Naive thymus-derived CD8-positive, alpha-beta T cell (primary cell): ENCODE results near the gene PPP3CA. TPM values are rescaled to one million over a fixed set of nuclear protein-coding genes. Genes with fewer than 3 reads are reported as not detected.
"Not testable (repeated sequence)": the region's sequence is repeated elsewhere in the genome, so short reads cannot be mapped to it uniquely, and the experiment has no call there.

Source experiments
- ATAC-seq, 2 donors: fragments of 150-1000 bp; cut with Tn5 transposase in 1 of 2; sonication (Bioruptor Pico), chemical (Tn5 transposase) in 1 of 2; 1 replicate in 1 of 2; 2 replicates in 1 of 2; pipeline ENCODE4 v1.10.0; 2021; ENCODE audit warnings: mild to moderate bottlenecking in 2 of 2, moderate library complexity in 2 of 2
- POLR2A ChIA-PET: fragments of 350-600 bp; sonication (Branson Sonifier 250); formaldehyde crosslinking; loops from one replicate; lab custom pipeline; 2021; ENCODE audit warnings: antibody characterized with exemption; lab: Charles Lee
- DNase-seq, 10 donors: peaks; one replicate each; pipeline versions ENCODE4 v3.0.0 to v3.0.0-alpha.2; 2020 to 2022
- H3K27ac Mint-ChIP-seq, 10 donors: one replicate each; pipeline ENCODE4 v1.8.0; 2020 to 2022; ENCODE audit warnings: mild to moderate bottlenecking in 10 of 10, mixed read lengths in 10 of 10, moderate library complexity in 4 of 10, inconsistent platforms in 1 of 10
- H3K27me3 Mint-ChIP-seq, 5 donors: one replicate each; pipeline ENCODE4 v1.8.0; 2021 to 2022; ENCODE audit warnings: mixed read lengths in 5 of 5
- H3K36me3 Mint-ChIP-seq, 3 donors: one replicate each; pipeline ENCODE4 v1.8.0; 2020 to 2022; ENCODE audit warnings: mixed read lengths in 3 of 3, mild to moderate bottlenecking in 2 of 3, inconsistent platforms in 1 of 3
- H3K4me1 Mint-ChIP-seq, 4 donors: one replicate each; pipeline ENCODE4 v1.8.0; 2021 to 2022; ENCODE audit warnings: mixed read lengths in 4 of 4
- H3K4me3 Mint-ChIP-seq, 10 donors: one replicate each; pipeline ENCODE4 v1.8.0; 2020 to 2022; ENCODE audit warnings: mild to moderate bottlenecking in 10 of 10, mixed read lengths in 10 of 10, moderate library complexity in 6 of 10, inconsistent platforms in 1 of 10
- H3K9me3 Mint-ChIP-seq, 9 donors: one replicate each; pipeline ENCODE4 v1.8.0; 2020 to 2022; ENCODE audit warnings: mixed read lengths in 9 of 9, mild to moderate bottlenecking in 3 of 9, inconsistent platforms in 1 of 9, moderate library complexity in 1 of 9
- polyA plus RNA-seq, 3 donors: library from polyadenylated mRNA; unstranded; fragments of 300-500 nt; fragmentation: Illumina TruSeq; gene quantifications; one replicate each; pipeline ENCODE4 v1.2.3, GENCODE V29; 2021
- total RNA-seq, 8 experiments: library from RNA in 2 of 8; stranded (reverse) in 2 of 8; gene quantifications; one replicate each; pipeline ENCODE4 v1.2.3 and lab custom pipeline; 2021 to 2026

PPP3CA gene
- total and polyA plus RNA-seq, 5 experiments from 2014 or later, result 2.8 to 23.7 (median 7.4) TPM

DNA sequence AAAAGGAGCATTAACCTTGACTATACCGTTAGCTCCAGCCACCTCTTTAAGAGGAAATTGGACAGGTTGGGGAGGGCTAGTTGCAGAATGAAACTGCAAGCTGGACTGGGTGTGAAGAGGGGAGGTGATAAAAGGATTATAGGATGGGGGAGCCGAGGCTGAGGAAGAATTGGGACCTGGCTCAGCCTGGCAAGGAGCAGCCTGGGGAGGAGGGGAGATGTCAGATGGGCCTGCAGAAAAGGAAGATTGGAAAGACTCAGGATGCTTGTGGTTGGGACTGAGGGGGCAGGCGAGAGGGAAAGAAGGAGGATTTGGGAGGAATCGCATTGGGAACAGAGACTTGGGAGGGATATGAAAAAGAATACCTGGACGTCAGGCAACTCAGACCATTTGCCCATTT, 351.7 kb downstream of the PPP3CA start:
- H3K4me3 Mint-ChIP-seq, result no peak overlapping the region
- H3K27ac Mint-ChIP-seq, result no peak overlapping the region
- peaks cover 0 to 1% (median 0%) of the 10 kb centered on the region in 4 donors for H3K4me1 Mint-ChIP-seq
- H3K27me3 Mint-ChIP-seq, result no peaks in the 10 kb centered on the region
- no peaks in the 10 kb centered on the region for H3K36me3 Mint-ChIP-seq
- DNase-seq (no peak), ATAC-seq (no peak)
- peaks cover 0 to under 1% (median 0%) of the 10 kb centered on the region in 9 donors for H3K9me3 Mint-ChIP-seq
- POLR2A ChIA-PET, result no interaction called here

DNA sequence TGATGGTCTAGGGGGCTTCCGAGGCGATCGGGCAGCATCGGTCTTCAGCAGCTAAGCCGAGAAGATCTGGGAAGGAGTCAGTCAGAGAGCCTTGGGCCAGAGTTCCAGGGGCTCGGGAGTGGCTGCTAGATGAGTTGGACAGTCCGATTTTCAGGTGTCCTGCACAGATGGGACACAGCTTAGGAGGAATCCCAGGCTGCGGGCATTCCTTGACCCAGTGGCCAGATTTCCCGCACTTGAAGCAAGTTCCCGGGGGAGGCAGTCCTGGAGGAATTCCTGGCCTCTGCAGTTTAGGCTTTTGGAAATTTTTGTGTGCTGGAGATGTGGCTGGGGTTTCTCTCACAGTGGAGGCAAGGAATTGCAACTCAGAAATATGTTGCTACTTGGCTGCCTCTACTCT, 352.3 kb downstream of the PPP3CA start:
- H3K27ac Mint-ChIP-seq, H3K4me1 Mint-ChIP-seq, H3K4me3 Mint-ChIP-seq, H3K36me3 Mint-ChIP-seq, DNase-seq, POLR2A ChIA-PET, H3K9me3 Mint-ChIP-seq, ATAC-seq, H3K27me3 Mint-ChIP-seq: not testable (repeated sequence)

DNA sequence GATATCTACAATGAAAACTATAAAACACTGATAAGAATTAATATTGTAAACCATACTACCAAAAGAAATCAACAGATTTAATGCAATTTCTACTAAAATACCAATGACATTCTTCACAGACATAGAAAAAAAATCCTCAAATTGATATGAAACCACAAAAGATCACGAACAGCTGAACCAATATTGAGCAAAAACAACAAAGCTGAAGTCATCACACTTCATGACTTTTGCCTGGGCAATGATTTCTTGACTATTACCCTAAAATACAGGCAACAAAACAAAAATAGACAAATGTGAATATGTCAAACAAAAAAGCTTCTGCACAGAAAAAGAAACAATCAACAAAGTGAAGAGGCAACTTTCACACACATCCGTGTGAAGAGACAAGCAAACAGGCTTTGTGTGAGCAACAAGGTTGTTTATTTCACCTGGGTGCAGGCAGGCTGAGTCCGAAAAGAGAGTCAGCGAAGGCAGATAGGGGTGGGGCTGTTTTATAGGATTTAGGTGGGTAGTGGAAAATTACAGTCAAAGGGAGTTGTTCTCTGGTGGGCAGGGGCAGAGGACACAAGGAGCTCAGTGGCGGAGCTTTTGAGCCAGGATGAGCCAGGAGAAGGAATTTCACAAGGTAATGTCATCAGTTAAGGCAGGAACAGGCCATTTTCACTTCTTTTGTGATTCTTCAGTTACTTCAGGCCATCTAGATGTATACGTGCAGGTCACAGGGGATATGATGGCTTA, 355.8 kb downstream of the PPP3CA start:
- H3K36me3 Mint-ChIP-seq, H3K27ac Mint-ChIP-seq, ATAC-seq, H3K9me3 Mint-ChIP-seq, H3K4me1 Mint-ChIP-seq, H3K4me3 Mint-ChIP-seq, POLR2A ChIA-PET, DNase-seq, H3K27me3 Mint-ChIP-seq: not testable (repeated sequence)

DNA sequence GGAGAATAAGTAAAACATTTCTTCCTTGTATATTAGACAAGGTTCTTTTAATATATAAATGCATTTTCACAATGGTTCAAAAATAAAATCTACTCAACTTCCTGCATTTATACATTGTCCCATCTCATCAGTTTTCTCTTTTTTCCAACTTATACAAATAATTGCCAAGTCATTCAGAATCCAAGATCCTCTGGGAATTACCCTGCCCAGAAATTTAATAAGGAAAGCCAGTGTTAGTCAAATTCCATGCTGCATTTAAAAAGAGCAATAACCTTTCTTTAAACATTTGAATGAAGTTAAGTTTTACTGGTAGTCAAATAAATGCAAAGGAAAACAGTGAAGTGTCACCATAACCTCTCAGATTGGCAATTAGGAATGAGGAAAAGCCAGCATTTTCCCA, 357.9 kb downstream of the PPP3CA start:
- Mint-ChIP-seq H3K36me3 (no peaks in the 10 kb centered on the region), H3K4me1 (peaks cover 0 to 2% (median 0%) of the 10 kb centered on the region in 4 donors), H3K27ac (no peak overlapping the region), H3K4me3 (no peak overlapping the region), H3K27me3 (peaks cover 0 to 6% (median 0%) of the 10 kb centered on the region in 5 donors), H3K9me3 (no peaks in the 10 kb centered on the region)
- DNase-seq (no peak), ATAC-seq (no peak)
- POLR2A ChIA-PET, result no interaction called here

DNA sequence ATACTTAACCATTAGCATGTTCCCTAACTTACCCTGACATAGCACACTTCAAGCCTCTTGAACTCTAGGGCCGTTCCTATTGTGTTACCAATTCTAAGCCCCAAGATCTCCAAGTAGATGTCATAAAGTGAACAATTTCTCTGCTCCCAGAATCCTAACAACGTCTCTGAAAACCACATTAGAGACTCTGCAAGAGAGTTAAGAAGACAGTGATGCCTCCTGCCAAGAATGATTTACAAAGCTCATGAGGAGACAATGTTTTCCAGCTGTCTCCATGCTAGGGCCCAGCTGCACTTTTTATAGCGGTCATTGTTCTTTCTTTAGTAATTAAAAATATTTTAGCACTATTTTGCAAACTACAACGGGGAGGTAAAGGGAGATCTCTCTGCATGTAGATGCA, 358.4 kb downstream of the PPP3CA start:
- ATAC-seq (no peak), DNase-seq (no peak)
- Mint-ChIP-seq H3K9me3 (no peaks in the 10 kb centered on the region), H3K36me3 (no peaks in the 10 kb centered on the region), H3K27ac (no peak overlapping the region), H3K4me1 (peaks cover 0 to 2% (median 0%) of the 10 kb centered on the region in 4 donors), H3K27me3 (peaks cover 0 to 6% (median 0%) of the 10 kb centered on the region in 5 donors), H3K4me3 (no peak overlapping the region)
- POLR2A ChIA-PET, result no interaction called here

DNA sequence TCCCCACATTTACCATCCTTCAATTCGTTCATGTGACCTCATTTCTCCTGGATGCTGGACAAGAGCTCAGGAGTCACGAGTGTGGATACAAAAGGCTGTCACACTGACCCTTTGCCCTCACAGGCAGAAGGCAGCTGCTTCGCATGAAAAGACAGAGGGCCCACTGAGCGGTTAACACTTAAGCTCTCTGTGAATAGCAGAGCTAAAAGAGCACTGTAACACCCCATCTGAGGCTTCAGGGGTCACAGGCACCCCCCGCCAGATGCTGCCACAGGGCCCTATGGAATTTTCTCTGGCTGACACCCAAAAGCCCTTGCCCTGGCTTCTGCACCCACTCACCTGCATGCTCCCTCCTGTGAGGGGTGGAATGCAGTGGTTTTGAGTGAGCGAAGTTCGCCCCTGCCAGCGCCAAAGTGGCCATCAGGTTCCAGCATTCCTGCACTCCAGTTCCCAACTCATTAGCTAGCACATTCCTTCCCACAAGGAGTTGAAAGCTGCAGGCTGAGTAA, 360.9 kb downstream of the PPP3CA start:
- POLR2A ChIA-PET, result no interaction called here
- no peaks in the 10 kb centered on the region for H3K36me3 Mint-ChIP-seq
- no peak overlapping the region for H3K27ac Mint-ChIP-seq
- no peaks in the 10 kb centered on the region for H3K9me3 Mint-ChIP-seq
- peaks cover 0 to 6% (median 0%) of the 10 kb centered on the region in 5 donors for H3K27me3 Mint-ChIP-seq
- DNase-seq (no peak), ATAC-seq (no peak)
- H3K4me1 Mint-ChIP-seq, result peaks cover 0 to 4% (median under 1%) of the 10 kb centered on the region in 4 donors
- H3K4me3 Mint-ChIP-seq, result no peak overlapping the region

DNA sequence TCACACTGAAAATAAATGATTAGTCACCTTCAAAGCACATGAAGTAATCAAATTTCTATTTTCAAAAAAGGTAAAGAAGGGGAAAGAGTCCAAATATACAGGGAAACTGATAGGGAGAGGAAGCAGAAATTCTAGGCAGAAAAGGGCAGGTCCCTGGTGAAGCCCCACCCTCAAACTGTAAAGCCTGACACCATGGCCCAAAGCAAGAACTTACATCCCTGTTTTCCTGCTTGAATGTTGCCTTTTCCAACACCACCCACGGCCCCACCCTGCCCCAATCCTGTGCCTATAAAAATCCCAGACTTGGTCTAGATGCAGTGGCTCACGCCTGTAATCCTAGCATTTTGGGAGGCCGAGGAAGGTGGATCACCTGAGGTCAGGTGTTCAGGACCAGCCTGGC, 361.8 kb downstream of the PPP3CA start:
- Mint-ChIP-seq H3K9me3 (no peaks in the 10 kb centered on the region), H3K27ac (no peak overlapping the region), H3K4me3 (no peak overlapping the region), H3K36me3 (no peaks in the 10 kb centered on the region), H3K4me1 (peaks cover 0 to 4% (median under 1%) of the 10 kb centered on the region in 4 donors), H3K27me3 (peaks cover 0 to 6% (median 0%) of the 10 kb centered on the region in 5 donors)
- no peak for ATAC-seq
- DNase-seq, result no peak
- POLR2A ChIA-PET, result no interaction called here

DNA sequence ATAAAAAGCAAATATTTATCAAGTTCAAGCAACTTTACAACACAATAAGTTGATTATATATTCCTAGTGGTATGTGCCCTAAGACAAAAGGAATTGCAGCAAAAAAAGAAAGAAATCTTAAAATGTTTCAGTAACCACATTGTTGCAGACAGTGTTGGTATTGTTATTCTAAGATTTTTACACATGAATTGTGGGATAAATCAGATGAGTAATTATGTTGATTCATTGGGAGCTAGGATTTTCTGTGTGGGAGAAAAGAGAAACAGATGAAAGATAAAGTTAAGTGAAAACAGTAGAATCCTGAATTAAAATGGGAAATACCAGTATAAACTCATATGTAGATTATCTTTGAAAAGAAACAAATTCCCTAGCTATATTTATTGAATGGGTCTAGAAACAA, 362.4 kb downstream of the PPP3CA start:
- ATAC-seq (no peak), DNase-seq (no peak)
- no peak overlapping the region for H3K27ac Mint-ChIP-seq
- peaks cover 0 to 4% (median under 1%) of the 10 kb centered on the region in 4 donors for H3K4me1 Mint-ChIP-seq
- H3K27me3 Mint-ChIP-seq, result peaks cover 0 to 6% (median 0%) of the 10 kb centered on the region in 5 donors
- POLR2A ChIA-PET, result no interaction called here
- no peak overlapping the region for H3K4me3 Mint-ChIP-seq
- H3K9me3 Mint-ChIP-seq, result no peaks in the 10 kb centered on the region
- no peaks in the 10 kb centered on the region for H3K36me3 Mint-ChIP-seq

DNA sequence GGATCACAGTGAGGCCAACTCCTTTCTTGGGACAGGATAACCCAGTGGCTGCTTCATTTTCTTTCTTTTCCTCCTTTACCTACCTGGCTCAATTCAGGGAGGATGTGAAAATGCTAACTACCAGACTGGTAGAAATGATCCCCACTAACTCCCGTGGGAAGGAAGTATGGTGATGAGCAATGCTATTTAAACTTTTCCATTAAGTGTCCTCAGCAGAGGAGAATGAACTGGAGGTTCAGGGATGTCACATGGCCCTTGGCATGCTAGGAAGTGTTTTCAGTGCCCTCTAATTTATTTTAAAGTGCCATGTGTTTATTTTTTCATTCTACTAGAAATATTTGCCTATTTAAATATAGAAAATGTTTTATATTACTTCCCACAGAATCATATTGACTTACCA, 363.9 kb downstream of the PPP3CA start:
- DNase-seq (no peak), ATAC-seq (no peak)
- H3K36me3 Mint-ChIP-seq, result no peaks in the 10 kb centered on the region
- no peak overlapping the region for H3K27ac Mint-ChIP-seq
- no peaks in the 10 kb centered on the region for H3K9me3 Mint-ChIP-seq
- peaks cover 0 to 4% (median 0%) of the 10 kb centered on the region in 4 donors for H3K4me1 Mint-ChIP-seq
- no peak overlapping the region for H3K4me3 Mint-ChIP-seq
- POLR2A ChIA-PET, result no interaction called here
- peaks cover 0 to 6% (median 2%) of the 10 kb centered on the region in 5 donors for H3K27me3 Mint-ChIP-seq

DNA sequence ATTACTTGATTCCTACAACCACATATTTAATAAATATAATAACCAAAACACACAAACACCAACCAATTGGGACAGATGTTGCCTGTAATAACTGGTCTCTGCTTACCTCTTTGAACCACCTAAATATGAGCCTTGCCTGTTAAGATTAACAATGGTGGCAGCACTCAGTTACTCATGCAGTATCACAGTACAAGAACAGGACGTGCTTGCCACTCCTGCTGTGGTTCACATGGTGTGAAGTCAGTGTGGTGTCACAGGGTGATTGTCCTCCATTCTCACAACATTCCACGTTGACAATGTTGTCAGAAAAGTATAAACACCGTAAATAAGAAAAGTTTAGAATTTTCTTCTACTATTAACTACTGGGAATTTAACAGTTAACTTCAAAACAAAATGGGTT, 365.0 kb downstream of the PPP3CA start:
- ATAC-seq (no peak), DNase-seq (no peak)
- no peak overlapping the region for H3K27ac Mint-ChIP-seq
- H3K36me3 Mint-ChIP-seq, result no peaks in the 10 kb centered on the region
- no peaks in the 10 kb centered on the region for H3K9me3 Mint-ChIP-seq
- peaks cover 0 to 3% (median 2%) of the 10 kb centered on the region in 5 donors for H3K27me3 Mint-ChIP-seq
- POLR2A ChIA-PET, result no interaction called here
- peaks cover 0 to 4% (median 0%) of the 10 kb centered on the region in 4 donors for H3K4me1 Mint-ChIP-seq
- no peak overlapping the region for H3K4me3 Mint-ChIP-seq

DNA sequence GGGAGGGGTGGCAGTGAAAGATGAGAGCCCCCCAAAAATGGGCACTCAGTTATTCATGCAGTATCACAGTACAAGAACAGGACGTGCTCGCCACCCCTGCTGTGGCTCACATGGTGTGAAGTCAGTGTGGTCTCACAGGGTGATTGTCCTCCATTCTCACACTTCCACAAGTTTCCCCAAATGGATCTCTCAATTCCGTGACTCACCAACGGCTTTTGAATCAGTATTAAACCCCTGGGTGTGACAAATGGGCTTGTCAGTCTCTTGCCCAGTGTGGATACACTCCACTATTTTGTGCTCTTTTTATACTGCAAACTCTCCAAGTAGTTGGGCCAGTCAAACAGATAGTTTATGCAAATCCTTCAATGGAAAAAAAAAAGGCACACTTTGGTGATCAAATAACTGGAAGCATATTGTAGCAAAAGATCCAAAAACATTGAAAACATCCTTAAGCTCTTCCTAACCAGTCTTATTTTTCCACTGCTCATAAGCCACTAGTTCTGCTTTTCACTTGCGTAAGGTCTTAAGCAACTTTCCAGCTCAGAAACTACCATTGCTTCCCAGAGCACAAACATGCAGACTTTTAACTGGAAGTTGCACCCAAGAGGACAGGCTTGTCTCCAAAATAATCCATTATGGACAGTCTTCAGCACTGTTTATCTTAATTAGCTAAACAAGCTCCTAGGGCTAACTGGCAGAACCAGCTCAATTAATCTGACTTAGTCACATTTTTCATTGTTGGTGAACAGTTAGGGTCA, 365.7 kb downstream of the PPP3CA start:
- H3K4me1 Mint-ChIP-seq, result peaks cover 0 to 4% (median 0%) of the 10 kb centered on the region in 4 donors
- POLR2A ChIA-PET, result no interaction called here
- H3K27ac Mint-ChIP-seq, result no peak overlapping the region
- no peak overlapping the region for H3K4me3 Mint-ChIP-seq
- H3K36me3 Mint-ChIP-seq, result no peaks in the 10 kb centered on the region
- H3K27me3 Mint-ChIP-seq, result peaks cover 0 to 2% (median 0%) of the 10 kb centered on the region in 5 donors
- DNase-seq (no peak), ATAC-seq (no peak)
- H3K9me3 Mint-ChIP-seq, result no peaks in the 10 kb centered on the region

DNA sequence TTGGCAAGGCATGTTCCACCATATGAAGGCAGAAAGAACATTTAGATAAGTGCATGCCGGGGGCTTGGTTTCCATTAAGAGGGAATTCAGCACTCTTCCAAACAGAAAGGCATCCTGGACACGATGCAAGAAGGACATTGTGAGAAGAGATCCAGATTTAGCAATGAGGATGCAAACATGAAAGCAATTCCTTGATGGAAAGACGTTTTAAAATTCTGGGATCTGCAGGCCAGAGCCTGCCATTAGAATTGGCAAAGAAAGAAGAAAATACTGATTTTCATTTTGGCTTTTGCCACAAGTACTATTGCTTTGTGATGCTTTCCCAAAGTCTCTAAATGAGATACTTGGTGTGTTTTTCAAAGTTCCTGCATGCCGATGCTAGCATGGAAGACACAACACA, 367.6 kb downstream of the PPP3CA start:
- H3K27me3 Mint-ChIP-seq, result peaks cover 0 to 2% (median 0%) of the 10 kb centered on the region in 5 donors
- DNase-seq (no peak), ATAC-seq (no peak)
- H3K4me3 Mint-ChIP-seq, result no peak overlapping the region
- POLR2A ChIA-PET, result no interaction called here
- H3K9me3 Mint-ChIP-seq, result no peaks in the 10 kb centered on the region
- peaks cover 0 to 4% (median 0%) of the 10 kb centered on the region in 4 donors for H3K4me1 Mint-ChIP-seq
- H3K27ac Mint-ChIP-seq, result no peak overlapping the region
- no peaks in the 10 kb centered on the region for H3K36me3 Mint-ChIP-seq

DNA sequence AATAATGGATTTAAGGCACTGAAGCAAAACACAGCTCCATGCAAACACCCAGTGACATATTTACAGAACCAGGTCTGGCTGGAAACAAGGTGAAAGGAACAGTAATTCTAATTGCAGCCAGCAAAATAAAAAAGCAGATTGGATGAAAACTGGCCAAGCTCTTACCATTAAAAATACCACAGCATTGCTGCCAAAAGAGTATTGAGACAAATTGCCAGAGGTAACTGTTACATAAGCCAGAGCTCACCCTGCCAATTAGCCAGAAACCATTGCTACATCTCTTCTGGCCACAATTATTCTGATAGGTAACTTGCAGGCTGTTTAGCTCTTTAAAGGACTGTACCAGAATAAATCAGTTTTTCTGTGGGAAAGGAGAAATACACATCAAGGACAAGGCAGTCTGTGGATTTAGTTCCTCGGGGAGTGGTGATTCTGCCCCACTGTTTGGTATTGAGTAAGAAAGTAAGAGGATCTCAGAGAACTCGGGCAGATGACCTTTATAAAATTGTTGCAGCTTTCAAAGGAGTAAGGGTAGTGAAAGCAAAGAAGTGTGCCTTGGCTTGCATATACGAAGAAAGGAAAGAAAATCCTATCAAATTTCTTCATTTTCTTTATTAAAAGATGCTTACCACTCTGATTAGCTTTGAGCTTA, 369.5 kb downstream of the PPP3CA start:
- Mint-ChIP-seq H3K9me3 (no peaks in the 10 kb centered on the region), H3K27ac (no peak overlapping the region), H3K27me3 (peaks cover 0 to 2% (median 0%) of the 10 kb centered on the region in 5 donors), H3K4me3 (no peak overlapping the region), H3K36me3 (no peaks in the 10 kb centered on the region), H3K4me1 (peaks cover 0 to 4% (median 0%) of the 10 kb centered on the region in 4 donors)
- no peak for DNase-seq
- ATAC-seq, result no peak
- POLR2A ChIA-PET, result no interaction called here
